NCI-H1092 treated with DMSO at 0.1 percent for 48 hours (cell line): ENCODE data around the gene ARHGEF3.
A peak's percentile ranks its signal among the peaks of the same experiment; 100 is the strongest.

ENCODE experiments used
- DNase-seq: peaks from one replicate; lab custom pipeline; 2025; lab: John Stamatoyannopoulos, UW

The ARHGEF3 gene

GRCh38 chr3:56822501-56822900 lies 20.8 kb upstream of the ARHGEF3 start:
- no peak for DNase-seq

GRCh38 chr3:56819016-56819809 lies 17.5 kb upstream of the ARHGEF3 start:
- no peak for DNase-seq

- DNase-seq: no peak
These were observed 16.6 kb upstream of the ARHGEF3 start for GRCh38 chr3:56818156-56818985.

- no peak for DNase-seq
These were observed 15.9 kb upstream of the ARHGEF3 start for GRCh38 chr3:56817646-56818045.

GRCh38 chr3:56816061-56816460 lies 14.3 kb upstream of the ARHGEF3 start:
- DNase-seq: no peak

GRCh38 chr3:56815589-56815988 lies 13.8 kb upstream of the ARHGEF3 start:
- no peak for DNase-seq

GRCh38 chr3:56813653-56813960 lies 11.9 kb upstream of the ARHGEF3 start:
- no peak for DNase-seq

- no peak for DNase-seq
These were observed 11.3 kb upstream of the ARHGEF3 start for GRCh38 chr3:56812754-56813652.

- no peak for DNase-seq
These were observed 9.9 kb upstream of the ARHGEF3 start for GRCh38 chr3:56811546-56812202.

GRCh38 chr3:56810577-56811545 lies 9.1 kb upstream of the ARHGEF3 start:
- DNase-seq: no peak

- no peak for DNase-seq
These were observed 4.7 kb upstream of the ARHGEF3 start for GRCh38 chr3:56806407-56806806.

GRCh38 chr3:56802790-56803189 lies 1.0 kb upstream of the ARHGEF3 start:
- DNase-seq: no peak

- DNase-seq: no peak
These were observed 613 bp upstream of the ARHGEF3 start for GRCh38 chr3:56802378-56802745.

- peak; percentile 26 for DNase-seq
These were observed 702 bp downstream of the ARHGEF3 start for GRCh38 chr3:56800832-56801661.

- no peak for DNase-seq
These were observed 1.5 kb downstream of the ARHGEF3 start for GRCh38 chr3:56800130-56800831.

GRCh38 chr3:56799251-56799882 lies 2.4 kb downstream of the ARHGEF3 start:
- peak; percentile 61 for DNase-seq

- no peak for DNase-seq
These were observed 4.8 kb downstream of the ARHGEF3 start for GRCh38 chr3:56796996-56797395.

GRCh38 chr3:56796202-56796601 lies 5.5 kb downstream of the ARHGEF3 start:
- DNase-seq: no peak

- DNase-seq: no peak
These were observed 5.9 kb downstream of the ARHGEF3 start for GRCh38 chr3:56795829-56796185.
